Neuron (in vitro differentiated cells): Measurements from ENCODE around the gene IKBIP.
"Not testable (repeated sequence)": the region's sequence is repeated elsewhere in the genome, so short reads cannot be mapped to it uniquely, and the experiment has no call there.

Experiments used
- H2AFZ ChIP-seq: one replicate; pipeline ENCODE4 v1.6.1; 2013; ENCODE audit warnings: low read depth, mild to moderate bottlenecking, inconsistent platforms, low read length, moderate library complexity
- H3K27me3 ChIP-seq: one replicate; pipeline ENCODE4 v1.6.1; 2013; ENCODE audit warnings: low read length; ENCODE audit not compliant: insufficient read depth
- H3K36me3 ChIP-seq: one replicate; pipeline ENCODE4 v1.6.1; 2013; ENCODE audit warnings: low read length; ENCODE audit not compliant: insufficient read depth
- H3K4me1 ChIP-seq: one replicate; pipeline ENCODE4 v1.6.1; 2013; ENCODE audit warnings: low read length; ENCODE audit not compliant: insufficient read depth
- H3K4me3 ChIP-seq: 2 replicates; pipeline ENCODE4 v1.5.1; 2013; ENCODE audit warnings: mild to moderate bottlenecking, low read length, moderate library complexity
- H3K9me3 ChIP-seq: one replicate; pipeline ENCODE4 v1.6.1; 2013; ENCODE audit warnings: low read length

Gene IKBIP

GRCh38 chr12:98653866-98654493 lies 9.4 kb upstream of the IKBIP start:
- peaks cover 64% of the 10 kb centered on the region for H3K36me3 ChIP-seq
- no peaks in the 10 kb centered on the region for H3K4me1 ChIP-seq
- no peaks in the 10 kb centered on the region for H3K9me3 ChIP-seq
- H2AFZ ChIP-seq: no peak overlapping the region
- no peaks in the 10 kb centered on the region for H3K27me3 ChIP-seq
- H3K4me3 ChIP-seq: no peak overlapping the region

GRCh38 chr12:98651328-98651727 lies 6.7 kb upstream of the IKBIP start:
- Histone ChIP-seq H3K27me3 (no peaks in the 10 kb centered on the region), H3K4me1 (peaks cover 10% of the 10 kb centered on the region), H3K36me3 (peaks cover 49% of the 10 kb centered on the region), H3K4me3 (no peak overlapping the region), H3K9me3 (no peaks in the 10 kb centered on the region), H2AFZ (no peak overlapping the region)

GRCh38 chr12:98646294-98647090 lies 1.9 kb upstream of the IKBIP start:
- H3K9me3 ChIP-seq: no peaks in the 10 kb centered on the region
- H3K4me1 ChIP-seq: peaks cover 16% of the 10 kb centered on the region
- H3K27me3 ChIP-seq: no peaks in the 10 kb centered on the region
- H3K4me3 ChIP-seq: peak overlapping the region; percentile 66
- peaks cover 32% of the 10 kb centered on the region for H3K36me3 ChIP-seq
- no peak overlapping the region for H2AFZ ChIP-seq

- peak overlapping the region; percentile 66 for H3K4me3 ChIP-seq
- peaks cover 16% of the 10 kb centered on the region for H3K4me1 ChIP-seq
- H3K36me3 ChIP-seq: peaks cover 28% of the 10 kb centered on the region
- H3K9me3 ChIP-seq: peaks cover 2% of the 10 kb centered on the region
- H3K27me3 ChIP-seq: no peaks in the 10 kb centered on the region
- H2AFZ ChIP-seq: peak overlapping the region; percentile 87
Measured at GRCh38 chr12:98645572-98646067, 1.0 kb upstream of the IKBIP start.

- peak overlapping the region; percentile 64 for H2AFZ ChIP-seq
- H3K27me3 ChIP-seq: no peaks in the 10 kb centered on the region
- H3K4me1 ChIP-seq: peaks cover 16% of the 10 kb centered on the region
- H3K36me3 ChIP-seq: peaks cover 19% of the 10 kb centered on the region
- H3K9me3 ChIP-seq: peaks cover 2% of the 10 kb centered on the region
- H3K4me3 ChIP-seq: peak overlapping the region; percentile 66
Measured at GRCh38 chr12:98644433-98644711, 216 bp downstream of the IKBIP start.

- H3K36me3 ChIP-seq, H2AFZ ChIP-seq, H3K27me3 ChIP-seq, H3K9me3 ChIP-seq: not testable (repeated sequence)
- H3K4me3 ChIP-seq: peak overlapping the region; percentile 66
- peaks cover 16% of the 10 kb centered on the region for H3K4me1 ChIP-seq
Measured at GRCh38 chr12:98642801-98643200, 1.8 kb downstream of the IKBIP start.

GRCh38 chr12:98639491-98639890 lies 5.1 kb downstream of the IKBIP start:
- peaks cover 2% of the 10 kb centered on the region for H3K9me3 ChIP-seq
- H2AFZ ChIP-seq: no peak overlapping the region
- no peaks in the 10 kb centered on the region for H3K27me3 ChIP-seq
- peaks cover 3% of the 10 kb centered on the region for H3K4me1 ChIP-seq
- H3K36me3 ChIP-seq: peaks cover 11% of the 10 kb centered on the region
- no peak overlapping the region for H3K4me3 ChIP-seq

GRCh38 chr12:98638009-98638408 lies 6.6 kb downstream of the IKBIP start:
- Histone ChIP-seq H3K36me3 (peaks cover 16% of the 10 kb centered on the region), H3K9me3 (peaks cover 2% of the 10 kb centered on the region)

GRCh38 chr12:98637068-98637467 lies 7.5 kb downstream of the IKBIP start:
- H3K36me3 ChIP-seq: peaks cover 21% of the 10 kb centered on the region
- no peaks in the 10 kb centered on the region for H3K4me1 ChIP-seq
- H2AFZ ChIP-seq: no peak overlapping the region
- H3K9me3 ChIP-seq: peaks cover 2% of the 10 kb centered on the region
- no peaks in the 10 kb centered on the region for H3K27me3 ChIP-seq
- no peak overlapping the region for H3K4me3 ChIP-seq

More at GRCh38 chr12:98638009-98638408, 6.6 kb downstream of the IKBIP start:
- Histone ChIP-seq H3K4me3 (no peak overlapping the region), H2AFZ (no peak overlapping the region), H3K27me3 (no peaks in the 10 kb centered on the region), H3K4me1 (no peaks in the 10 kb centered on the region)

- Histone ChIP-seq H3K4me1 (no peaks in the 10 kb centered on the region), H3K27me3 (no peaks in the 10 kb centered on the region), H3K36me3 (peaks cover 19% of the 10 kb centered on the region), H3K9me3 (no peaks in the 10 kb centered on the region), H3K4me3 (no peak overlapping the region), H2AFZ (no peak overlapping the region)
Measured at GRCh38 chr12:98635657-98636323, 8.8 kb downstream of the IKBIP start.

- H3K4me1 ChIP-seq: no peaks in the 10 kb centered on the region
- H3K36me3 ChIP-seq: no peaks in the 10 kb centered on the region
- H3K4me3 ChIP-seq: no peak overlapping the region
- H3K27me3 ChIP-seq: no peaks in the 10 kb centered on the region
- no peaks in the 10 kb centered on the region for H3K9me3 ChIP-seq
- no peak overlapping the region for H2AFZ ChIP-seq
Measured at GRCh38 chr12:98618952-98619351, 25.6 kb downstream of the IKBIP start.

GRCh38 chr12:98612696-98613334 lies 31.8 kb downstream of the IKBIP start:
- Histone ChIP-seq H2AFZ (no peak overlapping the region), H3K27me3 (no peaks in the 10 kb centered on the region), H3K9me3 (no peaks in the 10 kb centered on the region), H3K36me3 (no peaks in the 10 kb centered on the region), H3K4me3 (no peak overlapping the region), H3K4me1 (no peaks in the 10 kb centered on the region)

GRCh38 chr12:98610596-98610995 lies 34.0 kb downstream of the IKBIP start:
- H3K27me3 ChIP-seq: no peaks in the 10 kb centered on the region
- H3K9me3 ChIP-seq: no peaks in the 10 kb centered on the region
- no peak overlapping the region for H3K4me3 ChIP-seq
- no peaks in the 10 kb centered on the region for H3K4me1 ChIP-seq
- no peak overlapping the region for H2AFZ ChIP-seq
- H3K36me3 ChIP-seq: no peaks in the 10 kb centered on the region
